Lung (tissue), 12 donors: ENCODE measurements around the gene DUSP7. TPM values are rescaled to one million over a fixed set of nuclear protein-coding genes. Genes with fewer than 3 reads are reported as not detected.
A peak's percentile ranks its signal among the peaks of the same experiment; 100 is the strongest.

Source experiments
- ATAC-seq: fragments of 200-7000 bp; cut with Tn5 transposase; one replicate; pipeline ENCODE4 v1.9.1; 2020; ENCODE audit warnings: moderate number of reproducible peaks; ENCODE audit not compliant: insufficient read depth, low FRiP score
- DNase-seq, 3 donors: peaks; one replicate each; pipeline ENCODE4 v3.0.0-alpha.2; 2013 to 2017
- H3K27ac ChIP-seq, 2 donors: one replicate each; pipeline ENCODE4 v1.5.1; 2013; ENCODE audit warnings: mild to moderate bottlenecking in 2 of 2, moderate library complexity in 2 of 2, control low read depth in 1 of 2, inconsistent platforms in 1 of 2, low read depth in 1 of 2, low read length in 1 of 2
- H3K27me3 ChIP-seq, 3 donors: one replicate each; pipeline ENCODE4 v1.5.1; 2013; ENCODE audit warnings: low read length in 2 of 3; ENCODE audit not compliant: control insufficient read depth in 3 of 3, insufficient read depth in 3 of 3
- H3K36me3 ChIP-seq, 4 donors: one replicate each; pipeline ENCODE4 v1.5.1; 2013; ENCODE audit warnings: low read length in 4 of 4, mild to moderate bottlenecking in 1 of 4, moderate library complexity in 1 of 4; ENCODE audit not compliant: control insufficient read depth in 4 of 4, insufficient read depth in 4 of 4
- H3K4me1 ChIP-seq, 5 donors: one replicate each; pipeline ENCODE4 v1.5.1; 2013; ENCODE audit warnings: low read length in 5 of 5, mild to moderate bottlenecking in 2 of 5, moderate library complexity in 1 of 5; ENCODE audit not compliant: control insufficient read depth in 5 of 5, insufficient read depth in 5 of 5
- H3K4me3 ChIP-seq: one replicate; pipeline ENCODE4 v1.5.1; 2013; ENCODE audit warnings: mild to moderate bottlenecking, control low read depth, moderate library complexity
- H3K9ac ChIP-seq, 2 donors: one replicate each; pipeline ENCODE4 v1.5.1; 2013; ENCODE audit warnings: low read length in 2 of 2, control low read depth in 1 of 2; ENCODE audit not compliant: insufficient read depth in 1 of 2
- H3K9me3 ChIP-seq, 4 donors: one replicate each; pipeline ENCODE4 v1.5.1; 2013; ENCODE audit warnings: low read length in 3 of 4, mild to moderate bottlenecking in 1 of 4, moderate library complexity in 1 of 4; ENCODE audit not compliant: control insufficient read depth in 4 of 4, insufficient read depth in 3 of 4
- CTCF ChIP-seq: IDR thresholded peaks from 2 replicates; pipeline ENCODE4 v1.5.1; 2012; ENCODE audit warnings: mild to moderate bottlenecking; ENCODE audit errors: control extremely low read depth, extremely low read depth
- WGBS, 2 donors: extraction: QIAGEN DNeasy Blood & Tissue Kit; methylation state at CpG; one replicate each; pipeline ENCODE4 v1.1.7; 2013; 5-methylcytosine and 5-hydroxymethylcytosine counted together
- polyA plus RNA-seq, 2 donors: library from polyadenylated mRNA; stranded (reverse); fragments of 200-250 nt; gene quantifications; one replicate each; pipeline ENCODE4 v1.2.1, GENCODE V29; 2013
- total RNA-seq, 2 donors: library from RNA; depleted of rRNA in 1 of 2; stranded (reverse); fragments of >200 nt in 1 of 2; gene quantifications; one replicate each; pipeline ENCODE4 v1.2.1, GENCODE V29; 2014 to 2021
- donor health status: control.
- donor health status: control.
- donor health status: Bipolar disorder and iron deficiency.
- donor health status: healthy.
- donor health status: DM: yes; HTN: yes; CAD: no.

The DUSP7 gene
- total and polyA plus RNA-seq, 4 donors, result 10.2 to 36.2 (median 20.9) TPM

DNA sequence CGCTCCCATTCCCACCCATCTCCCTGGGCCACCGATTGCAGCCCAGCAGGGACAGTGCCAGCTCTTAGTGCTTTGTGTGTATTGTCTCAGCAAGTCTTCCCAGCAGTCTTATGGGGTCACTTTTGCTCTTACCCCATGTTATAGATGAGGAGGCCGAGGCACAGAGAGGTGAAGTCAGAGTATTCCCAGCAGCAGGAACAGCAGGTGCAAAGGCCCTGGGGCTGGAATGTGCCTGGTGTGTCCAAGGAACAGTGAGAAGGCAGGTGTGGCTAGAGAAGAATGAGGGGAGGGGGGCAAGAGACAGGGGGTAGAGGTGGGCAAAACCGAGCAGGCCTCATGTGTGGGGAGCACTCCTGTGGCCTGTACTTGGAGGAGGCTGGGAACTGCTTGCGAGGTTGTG lies 12.8 kb upstream of the DUSP7 start:
- ATAC-seq, result no peak
- H3K27me3 ChIP-seq, result no peaks in the 10 kb centered on the region
- no peak for TF ChIP-seq CTCF
- H3K4me3 ChIP-seq, result no peak overlapping the region
- H3K36me3 ChIP-seq, result no peaks in the 10 kb centered on the region
- H3K9ac ChIP-seq, result no peak overlapping the region
- peaks cover 0 to 22% (median 0%) of the 10 kb centered on the region in 5 donors for H3K4me1 ChIP-seq
- DNase-seq, result no peak
- no peak overlapping the region for H3K27ac ChIP-seq
- no peaks in the 10 kb centered on the region for H3K9me3 ChIP-seq
- WGBS, 2 donors, result 99 to 100% methylated on average over 5 of the region's 5 CpGs

GRCh38 chr3:52068730-52069129 lies 12.4 kb upstream of the DUSP7 start:
- Histone ChIP-seq H3K36me3 (no peaks in the 10 kb centered on the region), H3K4me3 (no peak overlapping the region), H3K4me1 (peaks cover 0 to 22% (median 0%) of the 10 kb centered on the region in 5 donors), H3K9ac (no peak overlapping the region), H3K27ac (no peak overlapping the region), H3K9me3 (no peaks in the 10 kb centered on the region), H3K27me3 (no peaks in the 10 kb centered on the region)
- 96% methylated on average over 12 of the region's 12 CpGs for WGBS, 2 donors
- DNase-seq (no peak), ATAC-seq (no peak)
- TF ChIP-seq CTCF, result no peak

DNA sequence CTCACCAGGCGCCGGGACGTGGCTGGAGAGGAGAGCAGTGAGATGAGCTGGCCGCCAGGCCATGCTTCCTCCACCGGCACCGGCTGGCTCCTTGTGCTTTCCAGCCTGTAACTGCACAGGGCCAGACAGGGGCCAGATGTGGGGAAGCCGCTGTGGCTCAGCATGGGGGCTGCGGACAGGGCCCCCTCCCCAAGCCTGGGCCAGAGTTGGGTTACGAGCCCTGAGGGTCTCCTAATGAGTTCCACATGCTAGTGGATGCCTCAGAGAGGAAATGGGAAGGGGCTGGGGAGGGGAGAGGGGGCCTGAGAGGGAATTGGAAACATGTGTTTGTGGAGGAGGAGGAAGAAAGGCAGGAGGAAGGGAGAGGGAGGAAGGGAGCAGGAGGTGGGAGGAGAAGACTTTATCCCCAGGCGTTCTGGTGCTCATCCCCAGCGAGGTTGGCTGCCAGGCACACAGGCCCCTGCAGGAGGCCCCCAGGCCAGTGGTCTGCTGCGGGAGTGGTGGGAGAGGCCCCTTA lies 11.7 kb upstream of the DUSP7 start:
- WGBS, 2 donors, result 89 to 91% methylated on average over 12 of the region's 12 CpGs
- no peak overlapping the region for H3K4me3 ChIP-seq
- DNase-seq (peak; percentile 57 to 75 (median 71)), ATAC-seq (no peak)
- H3K9me3 ChIP-seq, result no peaks in the 10 kb centered on the region
- TF ChIP-seq CTCF, result no peak
- peaks cover 0 to 22% (median 0%) of the 10 kb centered on the region in 5 donors for H3K4me1 ChIP-seq
- H3K27ac ChIP-seq, result no peak overlapping the region
- H3K36me3 ChIP-seq, result no peaks in the 10 kb centered on the region
- no peaks in the 10 kb centered on the region for H3K27me3 ChIP-seq
- no peak overlapping the region for H3K9ac ChIP-seq

GRCh38 chr3:52067526-52067925 lies 11.2 kb upstream of the DUSP7 start:
- Histone ChIP-seq H3K4me3 (no peak overlapping the region), H3K9me3 (no peaks in the 10 kb centered on the region), H3K9ac (no peak overlapping the region), H3K27me3 (no peaks in the 10 kb centered on the region), H3K4me1 (peaks cover 0 to 25% (median 0%) of the 10 kb centered on the region in 5 donors), H3K27ac (no peak overlapping the region), H3K36me3 (no peaks in the 10 kb centered on the region)
- DNase-seq, result no peak
- 95% methylated on average over 4 of the region's 4 CpGs for WGBS, 2 donors
- TF ChIP-seq CTCF, result no peak
- ATAC-seq, result no peak
